Activated naive CD4-positive, alpha-beta T cell treated with anti-CD3 and anti-CD28 coated beads for 36 hours (primary cell): Measurements from ENCODE around the gene IFITM2. TPM values are rescaled to one million over a fixed set of nuclear protein-coding genes. Genes with fewer than 3 reads are reported as not detected.

Experiments used
- CTCF ChIA-PET: fragments of 350-600 bp; sonication (Branson Sonifier 250); formaldehyde crosslinking; loops from one replicate; lab custom pipeline; 2021; ENCODE audit warnings: antibody characterized with exemption; lab: Charles Lee
- DNase-seq: peaks from one replicate; pipeline ENCODE4 v3.0.0-alpha.2; 2020
- H3K27ac Mint-ChIP-seq: one replicate; pipeline ENCODE4 v1.8.0; 2021; ENCODE audit warnings: mild to moderate bottlenecking, mixed read lengths
- H3K27me3 Mint-ChIP-seq: one replicate; pipeline ENCODE4 v1.8.0; 2021; ENCODE audit warnings: low read depth, mixed read lengths
- H3K36me3 Mint-ChIP-seq: one replicate; pipeline ENCODE4 v1.8.0; 2021; ENCODE audit warnings: low read depth, mixed read lengths
- H3K4me1 Mint-ChIP-seq: one replicate; pipeline ENCODE4 v1.8.0; 2021; ENCODE audit warnings: low read depth, mixed read lengths
- H3K4me3 Mint-ChIP-seq: one replicate; pipeline ENCODE4 v1.8.0; 2021; ENCODE audit warnings: mild to moderate bottlenecking, moderate library complexity, mixed read lengths
- H3K9me3 Mint-ChIP-seq: one replicate; pipeline ENCODE4 v1.8.0; 2021; ENCODE audit warnings: mixed read lengths
- intact Hi-C: fragments of 100-400 bp; cut with micrococcal nuclease; formaldehyde crosslinking; loops from one replicate; pipeline ENCODE4 v1.15.1; 2023
- total RNA-seq, 2 experiments: library from RNA; stranded (reverse); gene quantifications; one replicate each; pipeline ENCODE4 v1.2.3, GENCODE V29; 2021

The IFITM2 gene
- total RNA-seq, 2 experiments from 2014 or later, result 760 to 802 TPM

DNA sequence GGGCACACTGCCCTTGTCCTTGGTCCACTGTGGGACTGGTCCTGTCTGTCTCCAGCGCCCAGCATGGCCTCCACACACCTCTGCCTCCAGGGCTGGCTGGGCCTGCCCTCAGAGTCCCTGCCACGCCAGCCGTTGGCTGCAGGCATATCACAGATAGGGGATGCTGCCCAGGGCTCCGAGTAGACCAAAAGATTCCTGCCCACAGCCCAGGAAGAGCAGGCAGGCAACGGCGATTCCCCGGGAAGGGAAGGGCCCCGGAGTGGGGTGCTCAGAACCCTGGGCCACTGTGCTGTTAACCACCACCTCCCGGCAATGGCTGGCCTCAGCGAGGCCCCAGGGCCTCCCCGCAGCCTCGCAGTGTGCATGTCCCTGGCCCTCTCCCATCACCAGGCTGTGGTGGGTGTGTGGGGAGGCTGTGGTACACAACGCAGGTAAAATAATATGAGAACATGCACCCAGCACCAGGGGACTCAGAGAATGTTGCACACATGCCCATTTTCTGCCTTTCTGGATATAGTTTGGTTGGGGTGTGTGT is 10.5 kb upstream of the IFITM2 start:
- intact Hi-C loops, result no loop called here
- Mint-ChIP-seq H3K4me1 (peaks cover 18% of the 10 kb centered on the region), H3K27me3 (peaks cover 8% of the 10 kb centered on the region), H3K9me3 (no peaks in the 10 kb centered on the region), H3K36me3 (no peaks in the 10 kb centered on the region), H3K4me3 (no peak overlapping the region), H3K27ac (no peak overlapping the region)
- CTCF ChIA-PET, result no interaction called here
- no peak for DNase-seq

DNA sequence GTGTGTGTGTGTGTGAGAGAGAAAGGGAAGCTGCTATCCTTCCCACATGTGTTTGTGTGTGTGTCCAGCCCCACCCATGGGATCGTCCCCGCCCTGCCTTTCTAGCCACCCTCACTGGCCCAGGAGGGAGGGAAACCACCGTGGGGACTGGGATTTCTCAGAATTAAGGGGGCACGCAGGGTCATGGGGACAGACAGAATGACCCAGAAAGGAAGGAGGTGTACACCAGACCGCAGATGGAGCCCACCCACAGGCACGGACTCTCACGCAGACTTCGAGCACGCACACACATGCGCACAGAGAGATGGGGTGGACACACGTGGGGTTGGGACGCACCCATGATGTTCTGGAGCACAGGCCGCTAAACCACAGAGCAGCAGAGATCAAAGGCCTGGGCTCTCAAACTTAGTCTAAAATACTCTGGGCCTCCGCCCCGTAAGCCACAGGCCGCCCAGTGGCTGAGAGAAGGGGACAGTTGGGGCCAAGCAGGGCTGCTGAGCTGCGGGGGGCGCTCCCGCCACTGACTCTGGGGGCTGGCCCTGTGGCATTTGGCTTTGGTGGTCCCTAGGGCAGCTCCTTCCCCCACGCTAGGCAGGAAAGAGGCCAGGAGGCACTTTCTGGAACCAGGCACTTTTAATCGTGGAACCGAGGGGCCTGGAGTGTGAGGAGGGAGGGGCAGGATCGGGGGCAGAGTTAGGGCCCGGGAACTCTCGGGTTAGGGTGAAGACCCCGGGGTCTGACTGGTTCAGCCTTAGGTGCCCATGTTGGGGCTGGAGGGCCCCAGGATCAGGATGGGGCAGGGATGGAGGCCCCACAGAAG is 9.8 kb upstream of the IFITM2 start:
- H3K4me3 Mint-ChIP-seq, result no peak overlapping the region
- CTCF ChIA-PET, result no interaction called here

DNA sequence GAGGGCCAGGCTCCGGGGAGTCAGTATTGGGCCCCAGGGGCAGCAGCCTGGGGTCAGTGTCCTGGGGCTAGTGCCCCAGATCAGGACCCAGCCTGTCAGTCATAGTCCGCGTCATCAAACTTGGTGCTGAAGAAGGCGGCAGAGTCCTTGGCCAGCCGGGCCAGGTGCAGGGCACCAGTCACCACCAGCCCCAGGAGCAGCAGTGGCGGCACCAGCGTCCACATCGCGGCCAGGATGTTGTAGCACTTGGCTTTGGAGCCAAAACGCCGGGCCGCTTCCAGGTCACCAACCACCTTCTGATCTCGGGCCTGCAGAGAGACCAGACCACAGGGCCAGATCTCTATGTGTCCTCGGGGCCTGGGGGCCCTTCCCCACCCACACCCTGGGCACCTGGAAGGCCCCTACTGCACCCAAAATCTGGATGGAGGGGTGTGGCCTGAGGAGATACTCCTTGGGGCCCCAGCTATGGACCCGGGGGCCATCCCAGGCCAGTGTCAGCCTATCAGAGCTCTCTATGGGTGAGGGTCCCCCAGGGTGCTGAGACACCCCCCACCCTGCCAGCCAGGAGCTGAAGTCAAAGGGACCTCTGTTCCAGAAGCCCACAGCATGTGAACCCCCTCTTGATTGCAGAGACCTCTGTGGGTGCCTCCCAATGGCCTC is 9.1 kb upstream of the IFITM2 start:
- CTCF ChIA-PET, result interaction anchor here (0.5 kb wide), 1 partner anchor 54 kb away, joined by 3 read pairs; no protein-coding TSS in a partner anchor
- H3K9me3 Mint-ChIP-seq, result no peaks in the 10 kb centered on the region
- no peaks in the 10 kb centered on the region for H3K36me3 Mint-ChIP-seq
- DNase-seq, result no peak
- H3K27ac Mint-ChIP-seq, result no peak overlapping the region
- H3K4me1 Mint-ChIP-seq, result peaks cover 29% of the 10 kb centered on the region
- peaks cover 8% of the 10 kb centered on the region for H3K27me3 Mint-ChIP-seq
- no peak overlapping the region for H3K4me3 Mint-ChIP-seq
- intact Hi-C loops, result no loop called here

More for the DNA sequence above, 9.8 kb upstream of the IFITM2 start:
- H3K27me3 Mint-ChIP-seq, result peaks cover 8% of the 10 kb centered on the region
- no peak for DNase-seq
- H3K4me1 Mint-ChIP-seq, result peaks cover 23% of the 10 kb centered on the region
- intact Hi-C loops, result no loop called here
- H3K9me3 Mint-ChIP-seq, result no peaks in the 10 kb centered on the region
- no peak overlapping the region for H3K27ac Mint-ChIP-seq
- H3K36me3 Mint-ChIP-seq, result no peaks in the 10 kb centered on the region

DNA sequence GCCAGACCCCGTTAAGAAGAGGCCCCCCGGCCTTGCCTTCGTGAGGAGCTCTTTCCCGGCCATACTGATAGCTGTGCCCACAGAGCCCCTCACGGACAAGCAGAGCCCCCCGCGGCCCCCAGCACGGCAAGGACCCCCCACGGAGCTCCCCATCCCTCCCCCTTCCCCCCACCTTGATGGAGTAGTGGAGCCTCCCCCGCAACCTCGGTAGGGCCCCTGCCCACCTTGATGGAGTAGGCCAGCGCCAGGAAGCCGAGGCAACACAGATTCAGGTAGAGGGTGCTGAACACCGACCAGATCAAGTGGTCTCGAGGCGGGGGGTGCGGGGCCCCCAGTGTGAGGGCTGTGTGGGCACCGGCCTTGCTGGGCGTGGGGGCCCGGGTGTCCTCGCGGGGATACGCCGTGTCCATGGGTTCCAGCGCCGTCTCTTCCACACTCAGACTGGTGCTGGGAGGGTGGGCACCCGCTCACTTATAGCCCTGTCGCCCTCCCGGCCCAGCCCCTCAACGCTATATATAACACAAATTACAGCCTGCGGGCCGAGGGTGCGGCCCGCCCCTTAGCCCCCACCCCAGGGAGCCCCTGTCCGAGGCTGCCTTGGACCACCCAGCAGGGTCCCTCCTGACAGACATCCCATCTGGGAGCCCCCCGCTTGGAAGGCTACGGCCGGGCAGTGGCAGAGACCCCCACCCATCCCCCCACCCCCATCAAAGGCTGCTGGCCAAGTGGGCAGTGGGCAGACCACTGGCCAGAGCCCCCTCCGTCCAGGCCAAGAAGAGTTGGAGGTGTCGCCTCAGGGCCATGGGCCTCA is 8.3 kb upstream of the IFITM2 start, which contains the start of gene IFITM5:
IFITM5 (minus strand) TSS at position 446 of the 811 bp plus-strand sequence; CDS start at position 410, 36 bp downstream.
- intact Hi-C loops, result no loop called here
- Mint-ChIP-seq H3K4me1 (peaks cover 32% of the 10 kb centered on the region), H3K27ac (no peak within 1 kb of the TSS), H3K9me3 (no peaks in the 10 kb centered on the region), H3K4me3 (no peak within 1 kb of the TSS), H3K36me3 (no peaks in the 10 kb centered on the region), H3K27me3 (peaks cover 8% of the 10 kb centered on the region)
- no peak for DNase-seq
- CTCF ChIA-PET, result interaction anchor here (0.6 to 1.3 kb wide), 2 partner anchors 48 to 61 kb away, joined by 3 to 6 read pairs; no protein-coding TSS in a partner anchor

DNA sequence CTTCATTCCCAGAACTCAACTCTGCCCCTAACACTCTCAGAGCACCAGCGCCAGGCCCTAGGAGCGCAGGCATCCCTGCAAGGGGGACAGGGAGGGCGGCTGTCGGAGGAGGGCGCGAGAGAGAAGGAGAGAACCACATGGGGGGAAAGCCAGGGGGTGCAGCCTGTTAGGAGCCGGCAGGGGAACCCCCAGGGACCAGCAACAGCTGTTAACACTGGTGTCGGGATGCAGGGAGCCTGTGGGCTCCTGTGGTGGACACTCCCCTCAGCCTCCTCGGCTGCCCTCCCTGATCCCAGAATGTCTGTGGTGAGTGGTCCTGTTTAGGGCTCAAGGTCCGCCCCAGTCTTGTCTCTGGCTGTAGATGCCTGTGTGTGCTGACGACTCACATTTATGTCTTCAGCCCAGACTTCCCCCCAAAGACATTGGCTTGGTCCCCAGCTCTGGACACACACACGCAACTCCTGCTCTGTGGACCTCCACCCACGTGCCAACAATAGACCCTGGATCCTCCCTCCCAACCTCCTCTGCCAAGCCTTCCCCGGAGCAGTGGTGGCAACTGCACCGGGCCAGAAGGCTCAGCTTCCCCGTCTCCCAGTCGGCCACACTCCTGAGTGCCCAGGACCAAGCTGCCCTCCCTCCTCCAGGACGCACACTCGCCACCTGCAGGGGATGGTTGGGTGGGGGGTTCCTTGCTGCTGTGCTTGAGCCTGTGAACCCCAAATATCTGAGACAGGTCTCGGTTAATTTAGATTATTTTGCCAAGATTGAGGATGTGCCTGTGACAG is 7.5 kb upstream of the IFITM2 start:
- no peak overlapping the region for H3K27ac Mint-ChIP-seq
- H3K4me1 Mint-ChIP-seq, result peaks cover 34% of the 10 kb centered on the region
- peaks cover 8% of the 10 kb centered on the region for H3K27me3 Mint-ChIP-seq
- H3K36me3 Mint-ChIP-seq, result no peaks in the 10 kb centered on the region
- intact Hi-C loops, result loop anchor here (10.0 kb wide), 1 partner anchor 425 kb away; no protein-coding TSS in a partner anchor
- H3K9me3 Mint-ChIP-seq, result no peaks in the 10 kb centered on the region
- DNase-seq, result no peak
- H3K4me3 Mint-ChIP-seq, result no peak overlapping the region
- CTCF ChIA-PET, result interaction anchor here (0.6 to 1.3 kb wide), 3 partner anchors 49 to 62 kb away, joined by 3 to 6 read pairs (median 4); no protein-coding TSS in a partner anchor

DNA sequence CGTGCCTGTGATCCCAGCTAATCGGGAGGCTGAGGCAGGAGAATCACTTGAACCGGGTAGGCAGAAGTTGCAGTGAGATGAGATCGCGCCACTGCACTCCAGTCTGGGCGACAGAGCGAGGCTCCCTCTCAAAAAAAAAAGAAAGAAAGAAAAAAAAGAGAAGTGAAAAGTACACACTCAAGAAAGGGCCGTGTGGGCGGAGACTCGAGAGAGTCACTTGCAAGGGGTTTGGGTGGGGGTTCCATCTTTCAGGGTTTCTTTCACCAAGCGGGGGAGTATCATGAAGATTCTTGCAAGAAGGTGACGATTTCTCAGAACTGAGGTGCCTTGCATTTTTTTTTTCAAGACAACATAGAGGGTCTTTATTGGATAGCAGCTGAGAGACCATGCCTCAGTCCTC is 4.3 kb upstream of the IFITM2 start:
- Mint-ChIP-seq H3K4me3 (no peak overlapping the region), H3K27ac (no peak overlapping the region), H3K9me3 (no peaks in the 10 kb centered on the region), H3K36me3 (peaks cover 4% of the 10 kb centered on the region), H3K4me1 (peaks cover 43% of the 10 kb centered on the region), H3K27me3 (peaks cover 8% of the 10 kb centered on the region)
- CTCF ChIA-PET, result interaction anchor here (0.6 to 5.6 kb wide), 3 partner anchors 53 to 66 kb away, joined by 3 to 81 read pairs (median 4); no protein-coding TSS in a partner anchor
- DNase-seq, result no peak
- intact Hi-C loops, result loop anchor here (10.0 kb wide), 1 partner anchor 421 kb away; no protein-coding TSS in a partner anchor

DNA sequence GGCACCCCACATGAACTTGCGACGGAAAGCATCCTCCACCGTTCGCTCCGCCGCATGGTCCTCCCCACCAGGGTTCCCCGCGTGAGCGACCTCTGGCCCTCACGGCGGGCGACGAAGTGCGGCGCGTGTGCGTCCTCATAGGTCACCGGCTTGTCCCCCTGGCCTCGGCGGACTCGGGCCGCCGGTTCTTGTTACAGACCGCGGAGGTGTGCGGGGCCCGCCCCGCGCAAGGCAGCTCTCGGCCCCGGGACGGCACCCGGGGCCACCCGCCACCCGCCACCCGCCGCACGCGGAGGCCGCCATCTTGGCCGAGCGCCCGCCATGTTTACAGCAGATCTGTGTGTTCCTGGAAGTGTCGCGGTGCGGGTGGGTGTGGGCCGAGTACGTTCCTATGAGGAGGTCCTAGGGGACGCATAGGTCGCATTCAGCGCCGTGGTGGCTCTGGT is 3.5 kb upstream of the IFITM2 start:
- CTCF ChIA-PET, result interaction anchor here (0.6 to 5.6 kb wide), 13 partner anchors 10 to 204 kb away, joined by 3 to 81 read pairs (median 8); partner anchors contain the start of gene PGGHG
- no peaks in the 10 kb centered on the region for H3K9me3 Mint-ChIP-seq
- H3K4me3 Mint-ChIP-seq, result no peak overlapping the region
- DNase-seq, result no peak
- H3K27ac Mint-ChIP-seq, result no peak overlapping the region
- peaks cover 8% of the 10 kb centered on the region for H3K27me3 Mint-ChIP-seq
- intact Hi-C loops, result loop anchor here (10.0 kb wide), 1 partner anchor 421 kb away; no protein-coding TSS in a partner anchor
- peaks cover 11% of the 10 kb centered on the region for H3K36me3 Mint-ChIP-seq
- peaks cover 42% of the 10 kb centered on the region for H3K4me1 Mint-ChIP-seq

DNA sequence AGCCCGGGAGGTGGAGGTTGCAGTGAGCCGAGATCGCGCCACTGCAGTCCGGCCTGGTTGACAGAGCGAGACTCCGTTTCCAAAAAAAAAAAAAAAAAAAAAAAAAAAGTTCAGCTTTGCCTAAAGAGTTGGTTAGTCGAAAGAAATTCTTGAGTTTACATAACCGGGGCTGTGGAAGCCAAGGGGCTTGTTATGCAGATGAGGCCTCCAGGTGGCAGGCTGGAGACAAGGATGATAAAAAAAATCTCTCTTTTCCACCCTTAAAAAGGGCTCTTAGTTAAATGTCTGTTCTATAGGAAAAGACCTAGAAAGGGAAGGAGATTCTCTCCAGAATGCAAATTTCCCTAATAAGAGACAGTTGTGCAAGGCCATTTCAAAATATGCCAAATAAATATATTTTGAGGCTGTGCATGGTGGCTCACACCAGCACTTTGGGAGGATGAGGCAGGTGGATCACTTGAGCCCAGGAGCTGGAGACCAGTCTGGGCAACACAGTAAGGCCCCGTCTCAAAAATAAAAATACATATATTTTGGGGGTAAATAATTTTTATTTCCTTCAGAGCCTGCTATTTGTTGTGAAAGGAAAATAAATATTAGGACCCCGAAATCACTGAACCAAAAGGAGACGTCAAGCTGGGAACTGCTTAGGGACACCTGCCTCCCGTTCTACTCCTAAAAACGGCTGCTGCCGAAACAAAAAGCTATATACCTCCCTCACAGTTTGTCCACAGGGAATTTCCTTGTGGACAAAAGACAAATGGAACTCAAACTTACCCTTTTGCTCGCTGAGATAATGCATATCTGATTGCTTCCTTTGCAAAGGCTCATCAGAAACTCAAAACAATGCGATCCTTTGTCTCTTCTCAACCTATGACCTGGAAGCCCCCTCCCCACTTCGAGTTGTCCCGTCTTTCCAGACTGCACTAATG is 2.4 kb upstream of the IFITM2 start:
- no peaks in the 10 kb centered on the region for H3K9me3 Mint-ChIP-seq
- intact Hi-C loops, result loop anchor here (1.0 to 10.0 kb wide), 4 partner anchors 55 to 420 kb away; no protein-coding TSS in a partner anchor
- CTCF ChIA-PET, result interaction anchor here (0.6 to 5.6 kb wide), 25 partner anchors 10 to 216 kb away, joined by 3 to 81 read pairs (median 4); partner anchors contain the start of gene PGGHG
- H3K27me3 Mint-ChIP-seq, result peaks cover 8% of the 10 kb centered on the region
- H3K4me3 Mint-ChIP-seq, result no peak overlapping the region
- H3K36me3 Mint-ChIP-seq, result peaks cover 20% of the 10 kb centered on the region
- H3K4me1 Mint-ChIP-seq, result peaks cover 38% of the 10 kb centered on the region
- peak; percentile 85 for DNase-seq
- H3K27ac Mint-ChIP-seq, result no peak overlapping the region

DNA sequence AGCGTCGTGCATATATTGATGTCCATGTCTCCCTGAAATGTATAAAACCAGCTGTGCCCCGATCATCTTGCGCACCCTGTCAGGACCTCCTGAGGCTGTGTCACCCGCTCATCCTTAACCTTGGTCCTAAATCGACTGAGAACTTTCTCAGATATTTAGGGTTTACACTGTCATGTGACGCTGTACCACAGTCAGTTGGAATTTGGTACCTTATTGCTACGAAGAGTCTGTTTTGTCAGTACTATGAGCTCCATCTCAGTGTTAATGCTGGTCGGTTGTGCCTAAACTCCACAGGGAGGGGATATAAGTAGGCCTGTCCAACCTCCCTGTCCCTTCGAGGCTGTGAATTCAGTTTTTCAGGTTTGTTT is 1.8 kb upstream of the IFITM2 start:
- peaks cover 3% of the 10 kb centered on the region for H3K27me3 Mint-ChIP-seq
- H3K4me1 Mint-ChIP-seq, result peaks cover 33% of the 10 kb centered on the region
- no peak overlapping the region for H3K4me3 Mint-ChIP-seq
- CTCF ChIA-PET, result interaction anchor here (0.6 to 5.6 kb wide), 19 partner anchors 10 to 215 kb away, joined by 3 to 81 read pairs (median 6); partner anchors contain the start of gene PGGHG
- H3K36me3 Mint-ChIP-seq, result peaks cover 20% of the 10 kb centered on the region
- intact Hi-C loops, result loop anchor here (1.0 to 10.0 kb wide), 5 partner anchors 15 to 419 kb away; partner anchors contain the start of gene IFITM3
- peak overlapping the region; percentile 43 for H3K27ac Mint-ChIP-seq
- H3K9me3 Mint-ChIP-seq, result no peaks in the 10 kb centered on the region
- DNase-seq, result no peak
